ENCODE data around the gene SPRYD3. TPM values are rescaled to one million over a fixed set of nuclear protein-coding genes. Genes with fewer than 3 reads are reported as not detected.

Gene SPRYD3
- total RNA-seq, 1 experiment from 2014 or later: 18.5 TPM

DNA sequence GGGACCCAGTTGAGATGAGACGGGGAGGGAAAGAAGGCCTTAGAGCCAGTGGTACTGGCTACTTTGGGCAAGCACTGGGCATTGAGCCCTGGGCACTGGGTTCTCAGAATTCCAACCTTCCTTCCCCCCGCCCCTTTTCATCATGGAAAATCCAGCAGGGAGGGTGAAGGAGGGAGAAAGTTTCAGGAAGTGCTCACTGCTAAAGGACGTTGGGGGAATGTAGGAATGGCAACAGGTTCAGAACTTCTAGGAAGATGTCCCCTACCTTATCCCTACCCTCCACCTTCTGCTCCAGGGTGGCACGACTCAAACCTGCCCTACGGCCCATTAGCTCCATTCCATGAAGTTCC lies 33.5 kb downstream of the SPRYD3 start:
- H3K4me3 ChIP-seq (ENCODE audit: low read length): peak overlapping the region; percentile 71
- ChIA-PET POLR2A (ENCODE audit: unreplicated experiment) (no interaction called here), CTCF (no interaction called here)
- no peak for TF ChIP-seq CTCF (conservative IDR thresholded peaks at IDR 0.05; ENCODE audit: low read depth, low read length)
- TF ChIP-seq EZH2phosphoT487 (IDR thresholded peaks at IDR 0.05; ENCODE audit: borderline replicate concordance, low read length): no peak
- no peak for TF ChIP-seq EZH2 (IDR thresholded peaks at IDR 0.05; ENCODE audit: low read length, unreplicated experiment)
- H2AFZ ChIP-seq (ENCODE audit: low read length): no peak overlapping the region
- peak overlapping the region; percentile 90 for H3K4me2 ChIP-seq (ENCODE audit: low read length)
- peaks cover 8% of the 10 kb centered on the region for H3K79me2 ChIP-seq (ENCODE audit: low read length)
- no peaks in the 10 kb centered on the region for H3K9me3 ChIP-seq (ENCODE audit: low read length)
- DNase-seq: no peak
- H3K4me1 ChIP-seq (ENCODE audit: insufficient read depth, low read length): peaks cover 43% of the 10 kb centered on the region
- H3K9ac ChIP-seq (ENCODE audit: low read length): no peak overlapping the region
- no TSS peak for BruUV-seq (replicated peaks)
- ATAC-seq: no peak
- no peaks in the 10 kb centered on the region for H3K27me3 ChIP-seq (ENCODE audit: low read length)
- peaks cover 5% of the 10 kb centered on the region for H3F3A ChIP-seq (ENCODE audit: low read length, unreplicated experiment)
- H4K20me1 ChIP-seq (ENCODE audit: low read length): no peaks in the 10 kb centered on the region
- no peak overlapping the region for H3K27ac ChIP-seq (ENCODE audit: low read length)
- intact Hi-C loops (cut with micrococcal nuclease): loop anchor here (2.0 kb wide), 1 partner anchor 39 kb away; the partner anchor contains the start of gene EIF4B
- no peaks in the 10 kb centered on the region for H3K9me2 ChIP-seq (replicated peaks; ENCODE audit: low read length)
- H3K36me3 ChIP-seq (ENCODE audit: low read depth, low read length): 0 out of 2 replicates have a peak, but pooled peaks cover 4% of the 10 kb centered on the region

- DNase-seq (no peak), ATAC-seq (no peak)
- TF ChIP-seq EZH2phosphoT487 (IDR thresholded peaks at IDR 0.05; ENCODE audit: borderline replicate concordance, low read length) (no peak), EZH2 (IDR thresholded peaks at IDR 0.05; ENCODE audit: low read length, unreplicated experiment) (no peak), CTCF (conservative IDR thresholded peaks at IDR 0.05; ENCODE audit: low read depth, low read length) (no peak)
- 0 out of 2 replicates have a peak, but pooled peaks cover 4% of the 10 kb centered on the region for H3K36me3 ChIP-seq (ENCODE audit: low read depth, low read length)
- 0 out of 2 replicates have a peak overlapping the region, but pooled peaks have one; percentile 90 for H3K4me2 ChIP-seq (ENCODE audit: low read length)
- H3K9me2 ChIP-seq (replicated peaks; ENCODE audit: low read length): no peaks in the 10 kb centered on the region
- H3K9ac ChIP-seq (ENCODE audit: low read length): no peak overlapping the region
- H4K20me1 ChIP-seq (ENCODE audit: low read length): no peaks in the 10 kb centered on the region
- H2AFZ ChIP-seq (ENCODE audit: low read length): no peak overlapping the region
- peaks cover 37% of the 10 kb centered on the region for H3K4me1 ChIP-seq (ENCODE audit: insufficient read depth, low read length)
- no peak overlapping the region for H3K4me3 ChIP-seq (ENCODE audit: low read length)
- H3K9me3 ChIP-seq (ENCODE audit: low read length): no peaks in the 10 kb centered on the region
- no peak overlapping the region for H3K27ac ChIP-seq (ENCODE audit: low read length)
- H3K79me2 ChIP-seq (ENCODE audit: low read length): peaks cover 2% of the 10 kb centered on the region
- ChIA-PET CTCF (interaction anchor here (0.7 kb wide), 1 partner anchor 29 kb away, joined by 4 read pairs; no protein-coding TSS in a partner anchor), POLR2A (ENCODE audit: unreplicated experiment) (interaction anchor here (0.7 kb wide), 1 partner anchor 19 kb away, joined by 3 read pairs; no protein-coding TSS in a partner anchor)
- no peaks in the 10 kb centered on the region for H3K27me3 ChIP-seq (ENCODE audit: low read length)
- no TSS peak for BruUV-seq (replicated peaks)
- H3F3A ChIP-seq (ENCODE audit: low read length, unreplicated experiment): peaks cover 5% of the 10 kb centered on the region
- intact Hi-C loops (cut with micrococcal nuclease): no loop called here
Measured at GRCh38 chr12:53044896-53045695, 34.1 kb downstream of the SPRYD3 start.

DNA sequence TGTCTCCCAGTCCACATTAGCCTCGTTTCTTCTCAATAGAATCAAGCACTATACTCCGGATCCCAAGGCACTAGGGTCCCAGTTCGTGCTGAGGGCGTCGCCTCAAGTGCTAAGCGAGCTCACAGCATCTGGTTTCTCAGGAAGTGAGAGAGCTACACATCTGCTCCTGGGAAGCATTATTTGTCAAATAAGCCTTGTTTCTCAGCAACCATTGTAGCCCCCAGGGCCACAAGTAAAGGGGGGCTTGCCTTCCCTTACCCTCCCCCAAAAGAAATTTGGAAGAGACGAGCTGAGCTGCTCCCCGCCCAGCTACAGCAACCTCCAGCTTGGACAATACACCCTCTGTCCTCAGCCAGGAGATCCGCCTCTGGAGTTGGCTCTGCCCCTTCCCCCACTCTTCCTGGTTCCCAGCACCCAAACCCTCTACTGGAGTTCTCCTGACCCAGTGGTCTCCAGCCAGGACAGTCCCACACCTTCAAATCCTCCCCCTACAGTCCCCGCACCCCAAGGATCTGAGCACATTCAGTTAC lies 35.1 kb downstream of the SPRYD3 start:
- Histone ChIP-seq H3K79me2 (ENCODE audit: low read length) (no peaks in the 10 kb centered on the region), H4K20me1 (ENCODE audit: low read length) (no peaks in the 10 kb centered on the region), H3K4me2 (ENCODE audit: low read length) (no peak overlapping the region), H3F3A (ENCODE audit: low read length, unreplicated experiment) (peaks cover 10% of the 10 kb centered on the region), H2AFZ (ENCODE audit: low read length) (no peak overlapping the region), H3K9me2 (replicated peaks; ENCODE audit: low read length) (no peaks in the 10 kb centered on the region), H3K4me3 (ENCODE audit: low read length) (no peak overlapping the region), H3K27me3 (ENCODE audit: low read length) (no peaks in the 10 kb centered on the region), H3K9ac (ENCODE audit: low read length) (no peak overlapping the region), H3K9me3 (ENCODE audit: low read length) (no peaks in the 10 kb centered on the region), H3K36me3 (ENCODE audit: low read depth, low read length) (peaks cover 14% of the 10 kb centered on the region), H3K27ac (ENCODE audit: low read length) (no peak overlapping the region), H3K4me1 (ENCODE audit: insufficient read depth, low read length) (peaks cover 27% of the 10 kb centered on the region)
- BruUV-seq (replicated peaks): no TSS peak
- ATAC-seq (no peak), DNase-seq (no peak)
- POLR2A ChIA-PET (ENCODE audit: unreplicated experiment): interaction anchor here (0.6 kb wide), 1 partner anchor 616 kb away, joined by 3 read pairs; no protein-coding TSS in a partner anchor
- intact Hi-C loops (cut with micrococcal nuclease): no loop called here
- CTCF ChIA-PET: no interaction called here
- TF ChIP-seq CTCF (conservative IDR thresholded peaks at IDR 0.05; ENCODE audit: low read depth, low read length) (no peak), EZH2 (IDR thresholded peaks at IDR 0.05; ENCODE audit: low read length, unreplicated experiment) (no peak)

All from PC-3 (cell line).